ENCODE results near the gene CHCHD6. TPM values are rescaled to one million over a fixed set of nuclear protein-coding genes. Genes with fewer than 3 reads are reported as not detected.

CHCHD6 gene
- total RNA-seq, 4 donors from 2014 or later: 6.4 to 14.2 (median 10.3) TPM; not detected in 1

GRCh38 chr3:126663257-126663656, 40.8 kb upstream of the CHCHD6 start:
- Histone ChIP-seq H3K4me3 (no peak overlapping the region), H3K27me3 (no peaks in the 10 kb centered on the region), H3K36me3 (no peaks in the 10 kb centered on the region), H3K4me1 (no peaks in the 10 kb centered on the region), H3K9me3 (no peaks in the 10 kb centered on the region), H3K27ac (no peak overlapping the region)
- no peak for TF ChIP-seq POLR2A (IDR thresholded peaks at IDR 0.05)
- TF ChIP-seq CTCF (IDR thresholded peaks at IDR 0.05): no peak
- no peak for DNase-seq
- intact Hi-C loops (cut with DNase I; ENCODE audit: low total_unique reads): loop anchor here (10.0 kb wide), 1 partner anchor 882 kb away; no protein-coding TSS in a partner anchor

- no peak for DNase-seq
- Histone ChIP-seq H3K27ac (no peak overlapping the region), H3K4me3 (no peak overlapping the region), H3K36me3 (no peaks in the 10 kb centered on the region), H3K4me1 (no peaks in the 10 kb centered on the region), H3K9me3 (no peaks in the 10 kb centered on the region), H3K27me3 (no peaks in the 10 kb centered on the region)
- TF ChIP-seq CTCF (IDR thresholded peaks at IDR 0.05): no peak
- TF ChIP-seq POLR2A (IDR thresholded peaks at IDR 0.05): no peak
- intact Hi-C loops (cut with DNase I; ENCODE audit: low total_unique reads): loop anchor here (10.0 kb wide), 1 partner anchor 881 kb away; no protein-coding TSS in a partner anchor
These were observed 40.3 kb upstream of the CHCHD6 start for GRCh38 chr3:126663750-126664149.

- TF ChIP-seq POLR2A (IDR thresholded peaks at IDR 0.05) (no peak), CTCF (IDR thresholded peaks at IDR 0.05) (no peak)
- H3K4me3 ChIP-seq: no peak overlapping the region
- H3K4me1 ChIP-seq: no peaks in the 10 kb centered on the region
- H3K9me3 ChIP-seq: no peaks in the 10 kb centered on the region
- no peak for DNase-seq
- H3K27me3 ChIP-seq: no peaks in the 10 kb centered on the region
- no peaks in the 10 kb centered on the region for H3K36me3 ChIP-seq
- intact Hi-C loops (cut with DNase I; ENCODE audit: low total_unique reads): loop anchor here (10.0 kb wide), 1 partner anchor 880 kb away; no protein-coding TSS in a partner anchor
- H3K27ac ChIP-seq: no peak overlapping the region
These were observed 39.3 kb upstream of the CHCHD6 start for GRCh38 chr3:126664591-126665214.

GRCh38 chr3:126665221-126665936, 38.7 kb upstream of the CHCHD6 start:
- intact Hi-C loops (cut with DNase I; ENCODE audit: low total_unique reads): loop anchor here (10.0 kb wide), 1 partner anchor 879 kb away; no protein-coding TSS in a partner anchor
- DNase-seq: no peak
- Histone ChIP-seq H3K4me1 (no peaks in the 10 kb centered on the region), H3K9me3 (no peaks in the 10 kb centered on the region), H3K36me3 (no peaks in the 10 kb centered on the region), H3K4me3 (no peak overlapping the region), H3K27ac (no peak overlapping the region), H3K27me3 (no peaks in the 10 kb centered on the region)
- TF ChIP-seq CTCF (IDR thresholded peaks at IDR 0.05): no peak
- TF ChIP-seq POLR2A (IDR thresholded peaks at IDR 0.05): no peak
